Measurements from ENCODE around the gene HIVEP3. TPM values are rescaled to one million over a fixed set of nuclear protein-coding genes. Genes with fewer than 3 reads are reported as not detected.

Gene HIVEP3
- total RNA-seq, 1 donor from 2014 or later, result 0.37 TPM

DNA sequence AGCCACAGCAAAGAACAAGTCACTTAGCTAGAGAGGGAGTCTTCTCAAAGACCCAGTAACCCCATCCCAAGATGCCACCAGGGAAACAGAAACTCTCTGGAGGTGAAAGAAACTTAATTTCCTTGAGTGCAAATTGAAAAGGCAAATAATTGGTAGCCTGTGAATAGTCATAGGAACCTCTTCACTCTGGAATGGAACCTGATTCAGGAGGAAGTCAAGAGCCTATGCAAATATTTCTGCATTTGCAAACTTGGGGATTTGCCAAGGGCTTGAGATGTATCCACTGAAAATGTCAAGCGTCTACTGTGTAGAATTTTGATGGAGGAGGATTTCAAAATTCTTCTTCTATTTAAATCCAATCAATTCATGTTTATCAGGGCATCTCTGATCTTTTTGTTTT, 5.7 kb downstream of the HIVEP3 start:
- H3K27me3 Mint-ChIP-seq (ENCODE audit: insufficient read depth, low read depth), result no peaks in the 10 kb centered on the region

DNA sequence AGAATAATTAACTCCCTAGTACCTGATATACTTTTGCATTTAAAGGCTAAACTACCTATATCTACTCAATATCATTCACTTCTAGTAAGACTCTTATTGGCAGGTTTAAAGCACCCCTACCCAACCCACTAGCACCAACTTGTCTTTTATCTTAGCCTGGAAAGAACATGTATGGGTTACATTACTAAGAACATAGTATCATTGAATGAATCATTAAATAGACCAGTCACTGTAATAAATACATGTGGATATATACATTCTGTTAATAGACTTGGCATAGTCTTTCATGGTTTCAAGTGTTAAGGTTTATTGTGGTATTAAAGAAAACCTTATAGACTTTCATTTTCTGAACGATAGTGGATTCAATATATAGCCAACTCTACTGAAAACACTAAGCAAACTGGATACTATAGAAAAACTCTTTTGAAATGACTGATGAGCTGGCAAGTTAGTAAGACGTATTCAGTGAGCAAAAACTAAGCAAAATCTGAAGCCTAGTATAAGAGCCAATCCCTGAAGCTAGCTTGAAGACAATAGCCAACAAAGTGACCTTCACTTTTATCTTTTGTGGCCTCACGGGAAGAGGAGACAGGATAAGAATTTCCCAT, 10.3 kb downstream of the HIVEP3 start:
- Histone ChIP-seq H2AFZ (replicated peaks) (no peak overlapping the region), H3K4me3 (no peak overlapping the region), H3K79me2 (ENCODE audit: low read depth) (no peaks in the 10 kb centered on the region), H3K9me3 (ENCODE audit: low read depth) (no peaks in the 10 kb centered on the region), H3K27ac (no peak overlapping the region), H3K9ac (no peak overlapping the region), H3K36me3 (no peaks in the 10 kb centered on the region), H3K27me3 (no peaks in the 10 kb centered on the region), H3F3A (ENCODE audit: low read depth) (no peaks in the 10 kb centered on the region), H3K4me2 (no peak overlapping the region), H4K20me1 (ENCODE audit: low read depth) (no peaks in the 10 kb centered on the region), H3K4me1 (no peaks in the 10 kb centered on the region)
- no peak for DNase-seq (ENCODE audit: low spot score)
- H3K9me3 Mint-ChIP-seq, result peaks cover 6% of the 10 kb centered on the region
- H3K27me3 Mint-ChIP-seq (ENCODE audit: insufficient read depth, low read depth), result peaks cover 1% of the 10 kb centered on the region
- no peak overlapping the region for H3K4me3 Mint-ChIP-seq
- no peak overlapping the region for H3K27ac Mint-ChIP-seq
- TF ChIP-seq EZH2phosphoT487 (IDR thresholded peaks at IDR 0.05) (no peak), EZH2 (IDR thresholded peaks at IDR 0.05) (no peak)
- TF ChIP-seq, protein P1, sequence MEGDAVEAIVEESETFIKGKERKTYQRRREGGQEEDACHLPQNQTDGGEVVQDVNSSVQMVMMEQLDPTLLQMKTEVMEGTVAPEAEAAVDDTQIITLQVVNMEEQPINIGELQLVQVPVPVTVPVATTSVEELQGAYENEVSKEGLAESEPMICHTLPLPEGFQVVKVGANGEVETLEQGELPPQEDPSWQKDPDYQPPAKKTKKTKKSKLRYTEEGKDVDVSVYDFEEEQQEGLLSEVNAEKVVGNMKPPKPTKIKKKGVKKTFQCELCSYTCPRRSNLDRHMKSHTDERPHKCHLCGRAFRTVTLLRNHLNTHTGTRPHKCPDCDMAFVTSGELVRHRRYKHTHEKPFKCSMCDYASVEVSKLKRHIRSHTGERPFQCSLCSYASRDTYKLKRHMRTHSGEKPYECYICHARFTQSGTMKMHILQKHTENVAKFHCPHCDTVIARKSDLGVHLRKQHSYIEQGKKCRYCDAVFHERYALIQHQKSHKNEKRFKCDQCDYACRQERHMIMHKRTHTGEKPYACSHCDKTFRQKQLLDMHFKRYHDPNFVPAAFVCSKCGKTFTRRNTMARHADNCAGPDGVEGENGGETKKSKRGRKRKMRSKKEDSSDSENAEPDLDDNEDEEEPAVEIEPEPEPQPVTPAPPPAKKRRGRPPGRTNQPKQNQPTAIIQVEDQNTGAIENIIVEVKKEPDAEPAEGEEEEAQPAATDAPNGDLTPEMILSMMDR (IDR thresholded peaks at IDR 0.05), result no peak
- no peaks in the 10 kb centered on the region for H3K36me3 Mint-ChIP-seq
- no peaks in the 10 kb centered on the region for H3K4me1 Mint-ChIP-seq

More for the DNA sequence above, 5.7 kb downstream of the HIVEP3 start:
- no peak overlapping the region for H3K4me3 Mint-ChIP-seq
- Histone ChIP-seq H2AFZ (replicated peaks) (no peak overlapping the region), H3K27me3 (peaks cover 32% of the 10 kb centered on the region), H3K4me3 (no peak overlapping the region), H3K36me3 (no peaks in the 10 kb centered on the region), H4K20me1 (ENCODE audit: low read depth) (no peaks in the 10 kb centered on the region), H3K79me2 (ENCODE audit: low read depth) (no peaks in the 10 kb centered on the region), H3F3A (ENCODE audit: low read depth) (peaks cover under 1% of the 10 kb centered on the region), H3K9me3 (ENCODE audit: low read depth) (no peaks in the 10 kb centered on the region), H3K4me2 (no peak overlapping the region), H3K27ac (no peak overlapping the region), H3K4me1 (peaks cover 6% of the 10 kb centered on the region), H3K9ac (no peak overlapping the region)
- DNase-seq (ENCODE audit: low spot score), result no peak
- H3K36me3 Mint-ChIP-seq, result no peaks in the 10 kb centered on the region
- H3K4me1 Mint-ChIP-seq, result peaks cover 21% of the 10 kb centered on the region
- H3K27ac Mint-ChIP-seq, result no peak overlapping the region
- H3K9me3 Mint-ChIP-seq, result peaks cover 6% of the 10 kb centered on the region
- TF ChIP-seq, protein P1 (IDR thresholded peaks at IDR 0.05), result no peak
- TF ChIP-seq EZH2 (IDR thresholded peaks at IDR 0.05) (no peak), EZH2phosphoT487 (IDR thresholded peaks at IDR 0.05) (no peak)

DNA sequence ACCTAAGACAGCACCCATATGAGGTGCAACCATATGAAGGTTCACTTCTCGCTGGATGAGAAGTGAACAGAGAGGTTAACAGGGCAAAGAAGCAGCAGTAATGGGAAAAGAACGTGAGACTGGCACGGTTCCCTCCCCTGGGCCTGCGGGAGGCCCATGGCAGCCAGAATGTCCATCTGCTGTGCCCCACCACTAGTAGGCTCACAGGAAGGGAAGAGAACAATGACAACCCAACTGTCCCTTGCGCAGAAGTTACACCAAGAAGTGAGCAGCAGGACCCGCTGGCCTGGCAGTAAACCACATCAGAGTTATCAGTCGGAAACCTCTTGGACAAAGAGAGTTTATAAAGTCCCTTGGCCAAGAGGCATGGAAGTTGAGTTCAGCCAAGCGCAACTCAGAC, 11.3 kb downstream of the HIVEP3 start:
- H3K36me3 Mint-ChIP-seq, result no peaks in the 10 kb centered on the region
- Histone ChIP-seq H3K79me2 (ENCODE audit: low read depth) (no peaks in the 10 kb centered on the region), H3K9ac (no peak overlapping the region), H3K4me3 (no peak overlapping the region), H3K4me2 (no peak overlapping the region), H3K4me1 (no peaks in the 10 kb centered on the region), H3K27ac (no peak overlapping the region), H2AFZ (replicated peaks) (no peak overlapping the region), H3K9me3 (ENCODE audit: low read depth) (no peaks in the 10 kb centered on the region), H3K36me3 (no peaks in the 10 kb centered on the region), H3K27me3 (no peaks in the 10 kb centered on the region), H4K20me1 (ENCODE audit: low read depth) (no peaks in the 10 kb centered on the region), H3F3A (ENCODE audit: low read depth) (no peaks in the 10 kb centered on the region)
- no peak overlapping the region for H3K27ac Mint-ChIP-seq
- peaks cover 1% of the 10 kb centered on the region for H3K4me1 Mint-ChIP-seq
- no peak overlapping the region for H3K4me3 Mint-ChIP-seq
- H3K9me3 Mint-ChIP-seq, result peaks cover 6% of the 10 kb centered on the region
- TF ChIP-seq, protein P1 (IDR thresholded peaks at IDR 0.05), result no peak
- TF ChIP-seq EZH2 (IDR thresholded peaks at IDR 0.05), result no peak
- TF ChIP-seq EZH2phosphoT487 (IDR thresholded peaks at IDR 0.05), result no peak
- peaks cover 2% of the 10 kb centered on the region for H3K27me3 Mint-ChIP-seq (ENCODE audit: insufficient read depth, low read depth)
- DNase-seq (ENCODE audit: low spot score), result no peak
